ENCODE measurements around the gene MRPL49.

MRPL49 gene

GRCh38 chr11:65083834-65084597 lies 38.1 kb upstream of the MRPL49 start, which contains the start of the genes CDCA5 and ZFPL1:
Gene CDCA5 (minus strand): TSS chr11:65084040. CDS start chr11:65083978, 62 bp downstream.
Gene ZFPL1 (plus strand): TSS chr11:65084222. CDS start chr11:65084699, 477 bp downstream.
- peak within 1 kb of the TSS; percentile 94 to 97 for H3K27ac ChIP-seq
- peak; percentile 94 for DNase-seq (ENCODE audit: low spot score)
- H3K4me3 ChIP-seq = peak within 1 kb of the TSS; percentile 85
- no peak for TF ChIP-seq CTCF (IDR thresholded peaks at IDR 0.05)

GRCh38 chr11:65084598-65085375 lies 37.3 kb upstream of the MRPL49 start:
- no peak for DNase-seq (ENCODE audit: low spot score)
- peak overlapping the region; percentile 94 to 97 for H3K27ac ChIP-seq
- TF ChIP-seq CTCF (IDR thresholded peaks at IDR 0.05) = no peak
- peak overlapping the region; percentile 85 for H3K4me3 ChIP-seq

GRCh38 chr11:65085446-65085845 lies 36.7 kb upstream of the MRPL49 start:
- H3K27ac ChIP-seq = no peak overlapping the region
- no peak overlapping the region for H3K4me3 ChIP-seq
- no peak for TF ChIP-seq CTCF (IDR thresholded peaks at IDR 0.05)
- no peak for DNase-seq (ENCODE audit: low spot score)

GRCh38 chr11:65086809-65087208 lies 35.3 kb upstream of the MRPL49 start:
- no peak overlapping the region for H3K27ac ChIP-seq
- DNase-seq (ENCODE audit: low spot score) = no peak
- H3K4me3 ChIP-seq = no peak overlapping the region
- no peak for TF ChIP-seq CTCF (IDR thresholded peaks at IDR 0.05)

- H3K4me3 ChIP-seq = no peak overlapping the region
- DNase-seq (ENCODE audit: low spot score) = no peak
- H3K27ac ChIP-seq = no peak overlapping the region
- TF ChIP-seq CTCF (IDR thresholded peaks at IDR 0.05) = no peak
Measured at GRCh38 chr11:65087216-65087615, 34.9 kb upstream of the MRPL49 start.

- H3K4me3 ChIP-seq = no peak overlapping the region
- no peak overlapping the region for H3K27ac ChIP-seq
- no peak for DNase-seq (ENCODE audit: low spot score)
- TF ChIP-seq CTCF (IDR thresholded peaks at IDR 0.05) = no peak
Measured at GRCh38 chr11:65087827-65088226, 34.3 kb upstream of the MRPL49 start.
